NCI-H1092 treated with DMSO at 0.1 percent for 48 hours (cell line): ENCODE data around the gene SIGLEC8.
"Not testable (repeated sequence)": the region's sequence is repeated elsewhere in the genome, so short reads cannot be mapped to it uniquely, and the experiment has no call there.

Experiments used
- DNase-seq: peaks from one replicate; lab custom pipeline; 2025; lab: John Stamatoyannopoulos, UW

Gene SIGLEC8

GRCh38 chr19:51473009-51473707, 14.9 kb upstream of the SIGLEC8 start:
- DNase-seq: peak; percentile 11

GRCh38 chr19:51472607-51473006, 14.4 kb upstream of the SIGLEC8 start:
- DNase-seq: no peak

GRCh38 chr19:51471527-51471926, 13.3 kb upstream of the SIGLEC8 start:
- no peak for DNase-seq

- DNase-seq: no peak
Observed at GRCh38 chr19:51470966-51471365, 12.7 kb upstream of the SIGLEC8 start.

- no peak for DNase-seq
Observed at GRCh38 chr19:51469629-51470028, 11.4 kb upstream of the SIGLEC8 start.

- DNase-seq: no peak
Observed at GRCh38 chr19:51469162-51469561, 10.9 kb upstream of the SIGLEC8 start.

- DNase-seq: no peak
Observed at GRCh38 chr19:51468545-51468920, 10.3 kb upstream of the SIGLEC8 start.

GRCh38 chr19:51467864-51468544, 9.8 kb upstream of the SIGLEC8 start:
- DNase-seq: no peak

GRCh38 chr19:51466723-51467122, 8.5 kb upstream of the SIGLEC8 start:
- DNase-seq: no peak

- not testable (repeated sequence) for DNase-seq
Observed at GRCh38 chr19:51463976-51464581, 5.8 kb upstream of the SIGLEC8 start.

GRCh38 chr19:51462681-51463080, 4.4 kb upstream of the SIGLEC8 start:
- DNase-seq: no peak

GRCh38 chr19:51462276-51462675, 4.0 kb upstream of the SIGLEC8 start:
- no peak for DNase-seq

- no peak for DNase-seq
Observed at GRCh38 chr19:51461723-51462161, 3.5 kb upstream of the SIGLEC8 start.

GRCh38 chr19:51460164-51460992, 2.1 kb upstream of the SIGLEC8 start:
- no peak for DNase-seq

GRCh38 chr19:51458899-51459505, 748 bp upstream of the SIGLEC8 start:
- DNase-seq: no peak

GRCh38 chr19:51457351-51458013, 772 bp downstream of the SIGLEC8 start:
- no peak for DNase-seq

- no peak for DNase-seq
Observed at GRCh38 chr19:51456541-51457290, 1.5 kb downstream of the SIGLEC8 start.

- DNase-seq: no peak
Observed at GRCh38 chr19:51450730-51451307, 7.4 kb downstream of the SIGLEC8 start.

GRCh38 chr19:51448411-51449016, 9.7 kb downstream of the SIGLEC8 start:
- no peak for DNase-seq

GRCh38 chr19:51448011-51448410, 10.2 kb downstream of the SIGLEC8 start:
- DNase-seq: no peak
